NCI-H1694 (cell line): ENCODE data around the gene SCML2.
"Not testable (repeated sequence)": the region's sequence is repeated elsewhere in the genome, so short reads cannot be mapped to it uniquely, and the experiment has no call there.

ENCODE experiments used
- DNase-seq: peaks from one replicate; lab custom pipeline; 2025; lab: John Stamatoyannopoulos, UW

Gene SCML2

DNA sequence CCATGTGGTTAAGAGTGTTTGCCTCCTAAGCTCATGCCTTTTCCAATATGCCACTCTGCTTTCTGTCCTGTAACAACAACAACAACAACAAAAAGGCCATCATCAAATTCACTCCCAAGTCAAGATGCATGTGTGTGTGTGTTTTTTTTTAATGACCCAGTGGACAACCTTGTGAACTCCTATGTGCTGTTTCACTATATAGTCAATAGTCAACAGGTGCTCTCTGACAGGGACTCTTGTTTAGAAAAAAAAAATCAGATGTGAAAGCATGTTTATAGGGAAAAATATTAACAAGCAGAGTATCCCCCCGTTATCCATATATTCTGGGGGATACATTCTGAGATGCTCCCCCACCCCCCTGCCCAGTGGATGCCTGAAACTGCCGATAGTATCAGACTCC is 83.2 kb downstream of the SCML2 start:
- DNase-seq = no peak

DNA sequence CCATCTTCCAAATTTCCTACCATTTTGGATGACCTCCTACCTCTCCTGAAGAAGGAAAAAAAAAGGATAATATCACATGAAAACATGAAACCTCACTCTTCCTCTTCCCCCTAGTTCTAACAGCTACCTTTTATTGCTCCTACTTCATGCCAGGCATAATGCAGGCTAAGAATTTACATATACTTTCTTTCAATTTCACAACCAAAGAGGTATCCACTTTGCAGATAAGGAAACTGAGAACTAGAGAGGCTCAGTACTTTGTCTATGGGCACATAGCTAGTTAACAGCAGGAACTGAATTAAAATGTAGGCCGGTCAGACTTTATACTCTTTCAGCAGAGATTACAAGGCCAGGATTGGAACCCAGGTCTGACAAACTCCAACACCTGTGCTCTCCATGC is 99.4 kb downstream of the SCML2 start:
- no peak for DNase-seq

DNA sequence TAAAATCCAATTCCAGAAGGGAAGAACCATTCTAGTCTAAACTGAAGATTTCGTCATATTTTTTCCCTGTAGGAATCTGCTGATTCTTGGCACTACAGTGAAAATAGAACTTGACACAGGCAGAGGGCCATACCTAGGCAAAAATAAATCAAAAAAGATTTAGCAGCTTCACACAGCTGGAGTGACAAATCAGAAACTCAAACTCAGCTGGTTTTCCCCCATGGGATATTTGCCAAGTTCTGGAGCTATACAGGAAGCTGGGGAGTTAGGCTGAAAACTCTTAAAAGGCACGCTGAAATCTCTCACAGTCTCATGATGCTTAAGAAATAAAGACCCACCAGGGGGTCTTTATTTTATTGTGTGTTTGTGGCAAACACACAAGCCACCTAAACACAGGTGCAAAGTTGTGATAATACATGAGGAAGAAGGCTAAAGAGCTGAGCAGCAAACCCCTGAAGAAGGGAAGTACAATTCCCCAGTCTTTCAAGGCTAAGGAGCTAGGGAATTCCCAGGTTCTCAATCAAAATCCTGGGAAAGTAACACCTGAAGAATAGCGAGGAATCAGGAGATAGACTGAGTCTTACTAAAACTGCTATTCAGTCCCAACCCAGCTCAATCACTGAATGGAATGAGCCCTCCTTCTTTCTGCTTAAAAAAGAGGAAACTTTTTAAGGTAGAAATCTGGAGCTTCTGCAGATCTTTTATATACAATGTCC is 101.7 kb downstream of the SCML2 start:
- no peak for DNase-seq

DNA sequence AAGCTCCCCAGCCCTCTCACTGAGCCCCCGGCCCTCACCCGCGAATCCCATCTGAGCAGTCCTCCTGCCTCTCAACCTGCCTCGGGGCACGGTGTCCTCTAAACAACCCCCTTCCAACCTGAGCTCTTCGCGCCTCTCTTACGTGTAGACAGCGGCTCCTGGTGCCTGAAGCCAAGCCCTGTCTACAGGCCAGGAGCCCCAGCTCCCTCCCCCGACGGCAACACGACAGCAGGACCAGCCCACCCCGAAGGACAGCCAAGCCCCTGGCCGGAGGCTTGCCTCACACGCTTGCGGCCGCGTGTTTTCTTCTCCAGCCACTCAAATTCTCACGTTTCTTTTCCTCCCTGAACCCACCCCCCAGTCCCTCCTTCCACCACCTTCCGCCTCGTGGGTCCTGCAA is 124.8 kb downstream of the SCML2 start:
- DNase-seq = not testable (repeated sequence)

DNA sequence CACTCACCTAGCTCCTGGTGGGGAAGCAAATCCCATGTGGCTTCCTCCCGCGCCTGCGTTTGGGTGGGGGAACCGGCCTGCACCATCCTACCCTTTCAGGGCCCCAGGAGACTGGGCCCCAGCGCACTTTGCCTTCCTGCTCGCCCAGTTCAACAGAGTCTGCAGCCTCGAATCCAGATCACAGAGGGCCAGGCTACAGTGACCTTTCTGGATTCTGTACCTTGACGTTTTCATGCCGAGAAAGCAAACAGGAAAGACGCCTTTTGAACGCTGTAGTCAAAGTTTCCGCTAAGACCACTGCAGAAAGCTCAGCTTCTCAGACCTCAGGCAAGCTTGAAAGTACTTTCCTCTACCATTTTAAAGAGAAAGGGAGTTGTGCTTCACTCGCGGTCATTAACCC is 126.4 kb downstream of the SCML2 start:
- no peak for DNase-seq

DNA sequence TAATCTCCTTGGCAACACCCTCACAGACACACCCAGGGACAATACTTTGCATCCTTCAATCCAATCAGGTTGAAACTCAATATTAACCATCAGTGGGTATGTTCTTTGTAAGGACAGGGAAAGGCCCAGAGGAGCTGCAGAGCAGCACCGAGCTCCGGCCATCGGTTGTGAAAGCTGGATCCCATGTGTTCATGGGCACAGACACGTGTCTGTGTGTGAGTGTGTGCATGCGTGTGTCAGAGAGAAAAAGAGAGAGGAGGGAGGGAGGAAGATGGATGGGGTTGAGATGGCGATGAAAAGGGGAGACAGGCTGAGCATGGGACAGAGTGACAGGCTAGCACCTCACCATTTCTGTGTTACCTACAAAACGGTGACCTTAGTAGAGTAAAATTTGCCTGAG is 127.0 kb downstream of the SCML2 start:
- DNase-seq = no peak

DNA sequence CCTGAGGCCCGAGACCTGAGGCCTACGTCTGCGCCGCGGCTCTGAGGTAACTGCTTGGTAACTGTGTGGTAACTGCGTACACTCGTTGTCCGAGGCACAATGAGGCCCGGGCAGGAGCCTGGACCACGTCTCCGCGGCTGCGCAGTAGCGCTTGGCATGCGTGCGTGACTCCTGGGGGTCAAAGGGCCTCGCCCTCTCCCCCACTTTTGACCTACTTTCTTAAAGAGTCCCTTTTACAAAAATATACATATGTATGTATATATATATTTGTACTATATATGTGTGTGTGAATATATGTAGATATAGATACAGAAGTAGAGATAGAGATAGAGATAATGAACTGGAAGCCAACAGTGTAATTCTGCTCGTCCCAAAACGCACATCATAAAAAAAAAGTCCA is 133.7 kb downstream of the SCML2 start, which contains the start of gene BEND2:
BEND2 (minus strand) TSS at position 101 of the 400 bp plus-strand sequence. CDS start 136 bp downstream, outside the sequence.
- DNase-seq = no peak

DNA sequence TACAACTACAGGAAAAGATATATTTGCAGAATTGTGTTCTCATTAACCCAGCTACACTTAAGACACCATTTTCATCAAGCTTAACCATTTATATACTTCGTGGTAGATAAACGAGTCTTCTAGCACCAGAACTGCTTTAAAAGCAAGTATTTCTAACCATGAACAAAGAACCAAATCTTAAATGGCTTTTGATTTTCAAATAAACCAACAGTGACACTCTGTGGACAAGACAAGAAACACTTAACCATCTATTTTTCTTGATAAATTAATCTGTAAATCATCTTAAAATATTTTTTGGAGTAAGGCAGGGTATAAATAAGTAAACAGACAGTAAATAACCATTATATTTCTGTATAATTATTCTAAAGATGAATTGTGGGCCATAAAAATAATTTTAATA is 144.0 kb downstream of the SCML2 start:
- peak; percentile 5 for DNase-seq

DNA sequence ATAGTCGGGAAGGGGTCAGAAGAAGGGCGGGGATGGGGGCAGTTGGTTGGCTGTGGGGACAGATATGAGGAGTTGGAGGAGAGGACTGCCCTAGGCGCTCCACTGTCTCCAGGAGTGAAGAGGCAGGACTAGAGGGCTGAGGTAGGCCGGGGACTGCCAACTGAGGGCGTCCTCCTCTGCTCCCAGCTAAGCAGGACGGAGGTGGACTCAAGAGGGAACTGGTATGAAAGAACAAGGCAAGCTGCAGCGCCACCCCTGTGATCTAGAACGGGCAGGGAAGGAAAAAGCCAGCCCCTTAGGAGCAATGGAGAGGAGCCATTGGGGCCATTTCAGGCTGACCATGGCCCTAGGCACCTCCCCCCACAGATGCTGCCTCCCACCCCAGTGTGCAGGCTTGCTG is 147.8 kb downstream of the SCML2 start:
- no peak for DNase-seq

DNA sequence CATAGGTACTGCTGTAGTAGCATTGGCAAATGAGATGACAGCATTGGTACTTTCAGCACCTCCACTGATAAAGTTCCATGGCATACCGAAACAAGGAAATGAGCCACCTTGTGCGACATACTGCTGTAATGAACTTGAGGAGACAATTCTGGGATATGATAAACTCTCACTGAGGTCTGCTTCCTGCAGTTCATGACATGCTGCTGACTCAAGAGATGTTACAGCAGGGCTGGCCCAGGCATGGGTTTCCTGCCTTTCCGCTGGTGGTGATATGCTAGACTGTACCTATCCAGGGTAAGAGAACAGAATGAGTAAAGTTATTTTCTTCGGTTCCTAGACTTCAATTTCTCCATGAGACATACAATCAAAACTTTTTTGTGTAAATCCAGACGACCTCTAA is 150.9 kb downstream of the SCML2 start:
- no peak for DNase-seq

DNA sequence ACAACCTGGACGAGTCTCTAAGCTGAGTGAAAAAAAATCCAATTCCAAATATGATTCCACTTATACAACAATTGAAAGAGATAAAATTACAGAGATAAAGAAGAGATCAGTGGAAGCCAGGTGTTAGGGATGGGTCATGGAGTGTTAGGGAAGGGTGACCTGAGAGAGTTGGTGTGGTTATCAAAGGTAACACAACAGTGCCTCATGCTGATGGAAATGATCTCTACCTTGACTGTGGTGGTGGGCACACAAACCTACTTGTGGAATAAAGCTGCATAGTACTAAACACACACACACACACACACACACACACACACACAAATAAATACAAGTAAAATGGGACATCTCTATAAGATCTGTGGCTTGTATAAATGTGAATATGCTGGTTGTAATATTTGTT is 159.8 kb downstream of the SCML2 start:
- DNase-seq = no peak
